ENCODE data around the gene ATP5F1E. TPM values are rescaled to one million over a fixed set of nuclear protein-coding genes. Genes with fewer than 3 reads are reported as not detected.

ATP5F1E gene
- total RNA-seq, 1 donor from 2014 or later: 60.1 TPM

- no peak for DNase-seq (ENCODE audit: low spot score)
These were observed 25.8 kb downstream of the ATP5F1E start for GRCh38 chr20:59006167-59006863.

GRCh38 chr20:59005523-59006166, 26.5 kb downstream of the ATP5F1E start:
- DNase-seq (ENCODE audit: low spot score): no peak

GRCh38 chr20:59004763-59005522, 27.2 kb downstream of the ATP5F1E start:
- DNase-seq (ENCODE audit: low spot score): peak; percentile 54

GRCh38 chr20:59004493-59004762, 27.7 kb downstream of the ATP5F1E start:
- DNase-seq (ENCODE audit: low spot score): no peak

GRCh38 chr20:59003836-59004492, 28.2 kb downstream of the ATP5F1E start:
- no peak for DNase-seq (ENCODE audit: low spot score)

- no peak for DNase-seq (ENCODE audit: low spot score)
These were observed 29.2 kb downstream of the ATP5F1E start for GRCh38 chr20:59002874-59003399.

- no peak for DNase-seq (ENCODE audit: low spot score)
These were observed 29.7 kb downstream of the ATP5F1E start for GRCh38 chr20:59002388-59002787.

GRCh38 chr20:59001449-59002171, 30.5 kb downstream of the ATP5F1E start:
- no peak for DNase-seq (ENCODE audit: low spot score)

- DNase-seq (ENCODE audit: low spot score): no peak
These were observed 31.1 kb downstream of the ATP5F1E start for GRCh38 chr20:59001068-59001448.

- no peak for DNase-seq (ENCODE audit: low spot score)
These were observed 31.8 kb downstream of the ATP5F1E start for GRCh38 chr20:59000326-59000725.

- no peak for DNase-seq (ENCODE audit: low spot score)
These were observed 33.5 kb downstream of the ATP5F1E start for GRCh38 chr20:58998656-58999055.

GRCh38 chr20:58997141-58997770, 34.9 kb downstream of the ATP5F1E start:
- no peak for DNase-seq (ENCODE audit: low spot score)

- no peak for DNase-seq (ENCODE audit: low spot score)
These were observed 35.9 kb downstream of the ATP5F1E start for GRCh38 chr20:58996226-58996611.

GRCh38 chr20:58995461-58996225, 36.5 kb downstream of the ATP5F1E start:
- no peak for DNase-seq (ENCODE audit: low spot score)

GRCh38 chr20:58994390-58995159, 37.6 kb downstream of the ATP5F1E start:
- no peak for DNase-seq (ENCODE audit: low spot score)

GRCh38 chr20:58993332-58994248, 38.5 kb downstream of the ATP5F1E start:
- DNase-seq (ENCODE audit: low spot score): no peak

- DNase-seq (ENCODE audit: low spot score): no peak
These were observed 39.2 kb downstream of the ATP5F1E start for GRCh38 chr20:58992911-58993310.

- no peak for DNase-seq (ENCODE audit: low spot score)
These were observed 40.4 kb downstream of the ATP5F1E start for GRCh38 chr20:58991715-58992114.
